Superior temporal gyrus (tissue), 1 donor: ENCODE measurements around the gene RNASE8.
"Not testable (repeated sequence)": the region's sequence is repeated elsewhere in the genome, so short reads cannot be mapped to it uniquely, and the experiment has no call there.

Source experiments
- DNase-seq: peaks from one replicate; pipeline ENCODE4 v3.0.0-alpha.2; 2016; ENCODE audit errors: extremely low spot score

RNASE8 gene

GRCh38 chr14:21029917-21030316 lies 27.7 kb upstream of the RNASE8 start, which contains the start of gene TPPP2:
TSS of gene TPPP2 (plus strand) at chr14:21030217. CDS start at chr14:21030582, 365 bp downstream.
- no peak for DNase-seq

DNA sequence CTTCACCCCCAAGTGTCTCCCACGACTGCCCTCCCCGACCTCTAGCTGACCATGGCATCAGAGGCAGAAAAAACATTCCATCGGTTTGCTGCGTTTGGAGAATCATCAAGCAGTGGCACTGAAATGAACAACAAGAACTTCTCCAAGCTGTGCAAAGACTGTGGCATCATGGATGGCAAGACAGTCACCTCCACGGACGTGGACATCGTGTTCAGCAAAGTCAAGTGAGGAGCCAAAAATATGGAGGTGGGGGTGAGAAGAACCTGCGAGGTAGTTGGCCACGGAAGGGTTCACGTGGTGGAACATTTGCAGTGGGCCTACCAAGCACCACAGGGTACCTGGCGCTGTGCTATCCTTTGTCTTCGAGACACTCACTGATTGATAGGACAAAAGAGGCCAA lies 27.1 kb upstream of the RNASE8 start:
- no peak for DNase-seq

DNA sequence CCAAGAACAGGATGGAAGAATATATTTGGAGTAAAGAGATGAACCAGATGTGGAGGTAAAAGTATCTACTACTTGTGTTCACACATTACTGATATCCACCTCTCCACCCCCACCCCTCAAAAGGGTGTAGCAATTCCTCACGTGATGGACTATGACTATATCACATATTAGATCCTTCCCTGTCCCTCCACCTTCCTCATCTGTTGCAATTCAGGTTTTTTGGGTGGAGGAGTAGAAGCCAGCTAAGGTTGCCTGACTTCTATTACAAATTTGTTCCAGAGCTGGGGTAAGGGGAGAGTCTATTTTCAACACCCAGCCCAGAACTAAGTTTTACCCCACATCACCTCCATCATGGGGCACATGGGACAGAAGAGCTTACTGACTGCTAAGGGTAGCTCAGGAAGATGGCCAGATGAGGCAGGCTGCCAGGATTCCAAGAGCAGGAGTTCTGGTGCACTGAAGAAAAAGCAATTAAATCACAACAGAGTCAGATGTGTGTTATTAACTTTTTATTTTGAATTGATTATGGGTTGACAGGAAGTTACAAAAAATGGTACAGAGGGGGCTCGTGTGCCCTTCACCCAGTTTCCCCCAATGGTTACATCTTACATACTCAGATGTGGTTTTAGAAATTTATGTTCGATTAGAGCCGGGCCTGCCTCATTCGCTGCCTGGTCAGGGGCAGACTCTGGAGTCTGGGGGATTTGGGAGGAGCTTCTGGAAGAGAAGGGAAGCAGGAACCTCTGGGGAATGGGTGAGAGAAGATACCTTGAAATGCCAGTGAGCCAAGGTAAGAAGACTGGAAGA lies 25.1 kb upstream of the RNASE8 start:
- DNase-seq = no peak

- no peak for DNase-seq
Measured at GRCh38 chr14:21033133-21033698, 24.4 kb upstream of the RNASE8 start.

GRCh38 chr14:21034707-21035106 lies 22.9 kb upstream of the RNASE8 start, which contains the start of gene RNASE13:
TSS of gene RNASE13 (minus strand) at chr14:21034807. CDS start at chr14:21034288, 519 bp downstream.
- no peak for DNase-seq

GRCh38 chr14:21036751-21037150 lies 20.9 kb upstream of the RNASE8 start:
- no peak for DNase-seq

- no peak for DNase-seq
Measured at GRCh38 chr14:21037156-21037555, 20.5 kb upstream of the RNASE8 start.

- peak; percentile 91 for DNase-seq
Measured at GRCh38 chr14:21038441-21039422, 18.9 kb upstream of the RNASE8 start.

DNA sequence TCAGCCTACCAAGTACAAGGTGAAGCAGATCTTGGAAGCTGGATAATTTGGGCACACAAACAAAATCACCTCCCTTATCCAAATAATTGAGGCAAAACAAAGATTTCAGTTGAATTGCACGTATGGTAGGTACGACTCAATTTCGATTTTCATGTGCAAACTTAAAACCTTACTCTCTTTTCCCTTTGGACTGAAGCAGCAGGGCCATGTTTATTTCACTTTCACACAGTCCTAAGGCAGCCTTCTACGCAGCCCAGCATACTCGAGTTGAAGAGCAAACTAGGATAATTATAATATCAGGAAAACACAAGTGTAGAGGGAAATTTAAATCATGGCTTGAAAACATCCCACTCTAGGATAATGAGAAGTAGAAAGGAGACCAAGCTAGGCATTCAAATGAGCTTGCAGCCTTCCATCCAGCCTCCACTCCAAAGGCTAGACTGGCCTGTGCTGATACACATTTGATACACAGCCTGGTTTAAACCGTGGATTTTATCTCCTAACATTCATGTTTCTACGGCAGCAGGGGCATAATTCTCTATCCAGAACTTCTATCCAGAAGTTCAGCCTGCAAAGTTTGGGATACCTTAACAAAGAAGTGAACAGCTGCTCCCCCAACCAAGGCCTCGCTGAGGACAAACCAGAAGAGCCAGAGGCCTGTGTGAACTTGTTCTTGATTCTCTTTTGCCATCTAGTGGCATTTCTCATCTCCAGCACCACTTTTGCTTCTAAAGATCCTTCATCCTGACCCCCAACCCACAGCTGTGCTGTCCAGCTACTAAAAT lies 17.8 kb upstream of the RNASE8 start:
- peak; percentile 95 for DNase-seq

GRCh38 chr14:21040370-21040925 lies 17.2 kb upstream of the RNASE8 start:
- DNase-seq = no peak

- DNase-seq = not testable (repeated sequence)
Measured at GRCh38 chr14:21040941-21041340, 16.7 kb upstream of the RNASE8 start.

GRCh38 chr14:21041676-21042433 lies 15.8 kb upstream of the RNASE8 start, which contains the start of gene RNASE7:
TSS of gene RNASE7 (plus strand) at chr14:21042362. CDS start at chr14:21042993, 631 bp downstream.
- peak; percentile 43 for DNase-seq

DNA sequence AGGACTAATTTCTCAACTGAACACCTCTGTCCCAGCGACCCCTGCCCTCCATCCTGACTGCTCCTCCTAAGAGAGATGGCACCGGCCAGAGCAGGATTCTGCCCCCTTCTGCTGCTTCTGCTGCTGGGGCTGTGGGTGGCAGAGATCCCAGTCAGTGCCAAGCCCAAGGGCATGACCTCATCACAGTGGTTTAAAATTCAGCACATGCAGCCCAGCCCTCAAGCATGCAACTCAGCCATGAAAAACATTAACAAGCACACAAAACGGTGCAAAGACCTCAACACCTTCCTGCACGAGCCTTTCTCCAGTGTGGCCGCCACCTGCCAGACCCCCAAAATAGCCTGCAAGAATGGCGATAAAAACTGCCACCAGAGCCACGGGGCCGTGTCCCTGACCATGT lies 14.7 kb upstream of the RNASE8 start:
- DNase-seq = peak; percentile 71

- DNase-seq = no peak
Measured at GRCh38 chr14:21043387-21043973, 14.1 kb upstream of the RNASE8 start.

DNA sequence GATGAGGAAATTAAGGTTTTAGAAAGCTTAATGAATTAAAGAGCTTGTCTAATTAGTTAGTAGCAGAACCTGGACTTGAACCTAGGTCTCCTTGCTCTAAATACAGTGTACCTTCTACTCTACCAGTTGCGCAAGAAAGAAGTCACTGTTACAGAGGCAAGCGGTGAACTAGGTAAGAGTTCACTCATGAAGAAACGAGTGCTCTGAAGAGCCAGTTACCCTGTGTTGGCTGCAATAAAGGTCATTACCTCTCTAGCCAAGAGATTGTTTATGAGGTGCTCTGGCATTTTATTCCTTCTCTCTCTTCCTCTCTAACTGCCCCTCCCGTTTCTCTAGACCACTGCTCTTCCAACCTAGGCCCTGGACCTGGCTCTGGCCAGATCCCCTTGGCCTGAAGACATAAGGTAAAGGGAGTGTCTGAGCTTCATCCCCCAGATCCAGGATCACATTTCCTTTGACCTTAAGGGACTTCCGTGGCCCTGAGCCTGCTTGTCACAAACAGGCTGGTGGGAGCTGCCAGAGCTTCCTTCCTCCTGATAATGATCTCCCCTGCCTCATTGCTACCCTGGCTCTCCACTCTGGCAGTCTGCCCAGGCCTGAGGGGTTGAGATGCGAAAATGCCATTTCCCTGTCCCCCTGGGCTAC lies 13.5 kb upstream of the RNASE8 start:
- DNase-seq = no peak

DNA sequence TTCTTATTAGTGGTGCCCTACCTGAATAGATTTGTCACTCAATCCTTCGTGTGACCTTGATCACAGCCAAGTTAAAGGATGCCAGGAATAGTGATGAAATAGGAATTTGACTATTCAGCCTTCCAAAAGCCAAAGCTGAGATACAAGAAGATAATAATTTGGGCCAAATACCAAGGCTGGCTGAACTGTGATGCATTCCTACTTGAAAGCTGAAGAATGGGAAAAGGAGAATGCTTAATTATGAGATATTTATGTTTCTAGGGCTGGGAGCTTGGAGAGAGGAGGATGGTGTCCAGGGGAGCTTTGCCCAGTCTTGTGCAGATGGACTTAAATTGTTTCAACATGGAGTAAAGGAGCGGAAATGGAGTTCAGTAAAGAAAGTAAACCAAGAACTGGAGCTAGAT lies 10.2 kb upstream of the RNASE8 start:
- no peak for DNase-seq

DNA sequence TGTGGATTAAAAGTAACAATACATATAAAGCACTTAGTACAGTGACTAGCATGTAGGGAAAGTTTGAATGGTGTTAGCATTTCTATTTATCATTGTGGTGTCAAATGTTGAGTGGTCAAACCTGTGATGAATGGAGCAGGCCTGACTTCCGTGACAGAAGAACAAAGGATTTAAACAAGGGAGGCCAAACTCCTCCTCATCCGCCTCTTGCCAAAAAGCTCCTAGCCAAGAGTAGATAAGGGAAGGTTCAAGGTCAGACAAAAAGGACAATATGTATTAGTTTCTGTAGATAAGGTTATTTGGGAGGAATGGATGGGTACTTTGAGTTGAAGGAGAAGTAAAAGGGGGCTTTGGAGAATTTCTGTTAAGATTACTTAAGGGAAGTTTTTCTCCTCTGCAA lies 9.0 kb upstream of the RNASE8 start:
- no peak for DNase-seq

DNA sequence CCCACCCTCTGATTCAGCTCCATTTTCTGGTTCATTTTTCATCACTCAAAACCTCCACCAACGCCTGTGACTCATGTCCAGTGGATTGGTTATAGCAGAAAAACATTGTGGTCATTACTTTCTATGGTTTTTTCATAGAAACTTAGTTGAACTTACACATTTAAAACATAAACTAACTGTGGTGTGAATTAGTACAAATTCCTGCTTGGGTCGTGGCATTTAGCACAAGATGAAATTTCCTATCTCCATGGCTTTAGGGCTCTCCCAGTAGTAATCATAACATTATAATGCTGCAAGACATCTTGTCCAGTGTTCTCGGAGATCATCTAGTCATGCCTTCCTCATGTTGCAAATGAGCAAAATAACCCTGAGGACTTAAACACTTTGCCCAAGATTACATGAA lies 8.3 kb upstream of the RNASE8 start:
- no peak for DNase-seq

DNA sequence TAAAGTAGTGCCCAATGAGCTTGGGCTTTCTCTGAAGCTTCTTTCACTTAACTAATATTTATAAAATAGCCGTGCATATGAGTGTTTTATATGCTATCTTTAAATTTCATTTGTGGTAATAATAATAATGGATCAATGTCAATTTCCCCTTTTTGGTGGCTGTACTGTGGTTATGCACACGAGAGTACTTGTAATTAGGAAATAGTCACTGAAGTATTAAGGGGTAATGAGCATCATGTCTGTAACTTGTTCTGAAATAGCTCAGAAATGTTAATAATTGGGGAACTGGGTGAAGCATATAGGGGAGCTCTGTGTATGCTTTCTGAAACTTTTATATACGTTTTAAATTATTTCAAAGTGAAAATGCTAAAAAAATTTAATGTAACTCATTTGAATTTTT lies 7.0 kb upstream of the RNASE8 start:
- no peak for DNase-seq
